ENCODE results near the gene SCAMP4.

SCAMP4 gene

DNA sequence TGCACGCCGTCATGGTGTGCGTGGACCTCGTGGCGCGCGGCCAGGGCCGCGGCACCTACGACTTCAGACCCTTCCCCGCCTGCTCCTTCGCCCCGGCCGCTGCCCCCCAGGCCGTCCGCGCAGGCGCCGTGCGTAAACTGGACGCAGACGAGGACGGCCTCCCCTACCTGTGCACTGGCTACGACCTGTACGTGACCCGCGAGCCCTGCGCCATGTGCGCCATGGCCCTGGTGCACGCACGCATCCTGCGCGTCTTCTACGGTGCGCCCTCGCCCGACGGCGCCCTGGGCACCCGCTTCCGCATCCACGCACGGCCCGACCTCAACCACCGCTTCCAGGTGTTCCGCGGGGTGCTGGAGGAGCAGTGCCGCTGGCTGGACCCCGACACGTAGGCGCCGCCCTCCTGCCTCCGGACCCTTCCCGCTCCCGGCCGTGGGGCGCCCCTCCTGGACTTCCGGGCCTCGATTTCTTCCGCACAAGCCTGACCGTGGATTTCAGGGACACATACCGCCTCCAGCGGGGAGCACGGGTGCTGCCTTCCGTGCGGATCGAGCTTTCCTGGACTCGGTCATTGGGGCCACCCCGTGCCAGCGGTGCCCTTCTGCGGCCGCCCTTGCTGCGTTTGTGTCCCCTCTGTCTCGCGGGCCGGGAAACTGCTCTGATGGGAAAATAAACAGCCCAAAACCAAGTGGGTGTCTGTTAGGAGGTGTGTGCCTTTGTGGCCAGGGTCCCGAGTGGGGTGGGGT is 7.7 kb downstream of the SCAMP4 start:
- DNase-seq (ENCODE audit: low read depth in 2 of 2, low spot score in 1 of 2), result no peak

DNA sequence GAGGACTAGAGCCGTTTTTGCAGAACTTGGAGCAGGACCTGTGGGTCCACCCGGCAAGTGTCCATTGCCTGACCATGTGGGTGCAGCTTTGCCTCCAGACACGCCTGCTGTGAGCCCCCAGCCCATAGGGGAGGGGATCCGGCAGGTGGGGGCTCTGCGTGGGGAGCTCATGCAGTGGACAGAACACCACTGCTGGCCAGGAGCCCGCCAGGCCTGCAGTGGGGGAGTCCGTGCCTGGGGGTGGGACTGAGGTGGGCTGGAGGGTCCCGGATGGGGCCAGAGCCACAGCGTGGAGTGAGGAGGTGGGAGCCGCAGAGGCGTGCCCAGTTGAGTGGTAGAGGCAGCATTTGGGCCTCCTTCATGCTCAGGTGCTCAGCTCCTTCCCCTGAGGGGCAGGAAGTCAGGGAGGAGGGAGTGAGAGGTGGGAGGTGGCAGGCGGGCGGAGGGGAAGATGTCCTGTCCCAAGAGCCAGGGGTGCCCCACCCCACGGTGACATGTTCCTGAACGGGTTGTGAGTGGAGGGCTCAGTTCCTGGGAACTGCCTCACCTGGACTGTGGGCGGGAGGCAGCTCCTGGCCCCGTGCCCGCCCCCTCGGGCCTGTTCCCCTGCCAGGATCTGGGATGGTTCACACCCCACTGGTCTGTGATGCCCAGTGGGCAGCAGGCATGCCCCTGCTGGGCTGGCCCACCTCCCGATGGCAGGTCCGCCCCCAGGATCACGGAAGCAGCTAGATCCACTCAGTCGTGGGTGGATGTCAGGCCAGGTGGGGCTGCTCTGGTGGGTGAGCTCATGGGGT is 8.8 kb downstream of the SCAMP4 start:
- DNase-seq (ENCODE audit: low read depth in 2 of 2, low spot score in 1 of 2), result no peak

- DNase-seq (ENCODE audit: low read depth in 2 of 2, low spot score in 1 of 2), result no peak
Measured at GRCh38 chr19:1914826-1915341, 9.7 kb downstream of the SCAMP4 start.

DNA sequence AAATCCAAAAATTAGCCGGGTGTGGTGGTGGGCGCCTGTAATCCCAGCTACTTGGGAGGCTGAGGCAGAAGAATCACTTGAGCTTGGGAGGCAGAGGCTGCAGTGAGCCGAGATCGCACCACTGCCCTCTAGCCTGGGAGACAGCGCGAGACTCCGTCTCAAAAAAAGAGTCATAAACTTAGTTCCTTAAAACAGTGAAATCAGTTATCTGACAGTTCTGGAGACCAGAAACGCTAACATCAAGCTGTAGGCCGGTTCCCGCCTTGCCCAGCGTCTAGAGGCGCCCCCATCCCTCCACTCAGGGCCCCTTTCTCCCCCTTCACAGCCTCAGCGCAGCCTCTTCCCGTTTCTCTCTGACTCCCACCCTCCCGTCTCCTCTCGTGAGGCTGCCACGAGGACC is 11.9 kb downstream of the SCAMP4 start:
- DNase-seq (ENCODE audit: low read depth in 2 of 2, low spot score in 1 of 2), result no peak

DNA sequence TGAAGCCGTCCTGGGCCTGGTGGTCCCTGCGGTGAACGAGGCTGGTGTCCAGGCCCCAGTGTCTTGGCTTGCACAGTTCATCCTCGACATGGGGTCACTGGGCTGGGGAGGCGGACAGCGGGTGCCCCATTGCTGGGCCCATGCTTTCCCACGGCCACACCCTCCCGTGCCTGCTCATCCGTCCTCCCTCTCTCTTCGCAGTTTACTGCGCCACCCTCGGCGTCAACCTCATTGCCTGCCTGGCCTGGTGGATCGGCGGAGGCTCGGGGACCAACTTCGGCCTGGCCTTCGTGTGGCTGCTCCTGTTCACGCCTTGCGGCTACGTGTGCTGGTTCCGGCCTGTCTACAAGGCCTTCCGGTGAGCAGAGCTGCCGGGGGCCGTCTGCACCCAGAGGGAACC is 12.7 kb downstream of the SCAMP4 start:
- DNase-seq (ENCODE audit: low read depth in 2 of 2, low spot score in 1 of 2), result no peak

- no peak for DNase-seq (ENCODE audit: low read depth in 2 of 2, low spot score in 1 of 2)
Measured at GRCh38 chr19:1918975-1919374, 13.8 kb downstream of the SCAMP4 start.

- no peak for DNase-seq (ENCODE audit: low read depth in 2 of 2, low spot score in 1 of 2)
Measured at GRCh38 chr19:1920644-1921043, 15.4 kb downstream of the SCAMP4 start.

DNA sequence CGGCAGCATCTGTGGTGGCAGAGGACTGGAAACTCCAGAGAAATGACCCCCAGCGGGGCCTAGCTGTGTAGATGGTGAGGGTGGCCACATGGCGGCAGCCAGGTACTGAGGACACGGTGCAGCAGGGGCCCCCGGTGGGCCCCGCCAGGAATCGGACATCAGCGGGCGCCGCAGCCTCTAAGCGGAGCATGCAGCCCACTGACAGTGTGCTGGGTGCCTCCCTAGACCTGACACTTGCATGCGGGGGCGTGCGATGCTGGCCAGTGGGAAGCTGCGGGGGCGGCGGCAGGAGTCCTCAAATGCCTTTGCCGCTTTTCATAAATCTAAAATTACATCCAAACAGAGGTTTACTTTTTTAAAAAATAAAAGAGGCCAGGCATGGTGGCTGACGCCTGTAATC is 16.1 kb downstream of the SCAMP4 start:
- DNase-seq (ENCODE audit: low read depth in 2 of 2, low spot score in 1 of 2), result no peak

DNA sequence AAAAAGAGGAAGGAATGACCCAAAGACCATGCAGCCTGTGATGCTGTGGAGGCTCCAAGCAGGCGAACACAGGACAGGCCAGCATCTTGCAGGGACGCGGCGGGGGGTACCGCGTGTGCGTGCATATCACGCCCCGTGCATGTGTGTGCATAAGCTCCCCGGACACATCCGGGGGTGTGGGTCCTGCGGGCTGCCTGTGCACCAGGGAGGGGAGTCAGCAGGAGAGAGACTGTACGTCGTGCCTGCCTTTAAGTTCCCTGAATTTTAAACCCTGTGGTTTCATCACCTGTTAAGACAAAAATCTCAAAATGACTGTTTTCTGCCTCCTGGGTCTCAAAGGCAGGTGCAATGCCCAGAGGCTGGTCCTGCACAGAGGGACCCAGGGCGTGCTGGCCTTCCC is 16.6 kb downstream of the SCAMP4 start:
- DNase-seq (ENCODE audit: low read depth in 2 of 2, low spot score in 1 of 2), result no peak

GRCh38 chr19:1922803-1923202 is 17.6 kb downstream of the SCAMP4 start:
- DNase-seq (ENCODE audit: low read depth in 2 of 2, low spot score in 1 of 2), result no peak

GRCh38 chr19:1923319-1923718 is 18.1 kb downstream of the SCAMP4 start:
- no peak for DNase-seq (ENCODE audit: low read depth in 2 of 2, low spot score in 1 of 2)

DNA sequence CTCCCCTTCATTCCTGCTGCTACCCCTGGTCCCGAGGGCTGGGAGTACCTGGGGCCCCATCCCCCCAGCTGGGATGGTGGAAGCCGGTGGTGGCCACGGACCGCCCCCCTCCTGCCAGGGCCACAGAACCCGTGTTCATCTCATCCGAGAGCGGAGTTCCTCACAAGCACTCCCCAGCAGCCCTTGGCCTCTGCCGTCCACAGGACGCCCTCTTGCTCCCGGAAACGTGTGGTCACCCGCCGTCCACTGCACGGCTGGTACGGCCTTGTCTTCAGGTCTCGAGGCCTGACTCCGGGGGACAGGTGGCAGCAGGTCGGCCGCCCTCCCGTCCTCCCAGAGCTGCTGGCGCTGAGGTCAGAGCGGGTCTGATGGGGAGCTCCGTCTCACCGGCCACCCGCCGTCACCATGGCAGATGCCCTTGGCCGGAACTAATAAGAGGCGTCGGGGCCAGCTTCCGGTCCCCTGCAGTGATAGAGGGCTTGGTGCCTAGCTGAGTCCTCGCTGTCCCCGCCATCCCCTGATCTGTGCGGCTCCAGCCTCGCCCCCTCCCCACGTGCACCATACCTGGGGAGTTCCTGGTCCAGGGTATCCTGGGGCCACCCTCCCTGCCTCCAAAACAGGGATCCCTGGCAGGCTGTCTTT is 19.2 kb downstream of the SCAMP4 start:
- no peak for DNase-seq (ENCODE audit: low read depth in 2 of 2, low spot score in 1 of 2)

DNA sequence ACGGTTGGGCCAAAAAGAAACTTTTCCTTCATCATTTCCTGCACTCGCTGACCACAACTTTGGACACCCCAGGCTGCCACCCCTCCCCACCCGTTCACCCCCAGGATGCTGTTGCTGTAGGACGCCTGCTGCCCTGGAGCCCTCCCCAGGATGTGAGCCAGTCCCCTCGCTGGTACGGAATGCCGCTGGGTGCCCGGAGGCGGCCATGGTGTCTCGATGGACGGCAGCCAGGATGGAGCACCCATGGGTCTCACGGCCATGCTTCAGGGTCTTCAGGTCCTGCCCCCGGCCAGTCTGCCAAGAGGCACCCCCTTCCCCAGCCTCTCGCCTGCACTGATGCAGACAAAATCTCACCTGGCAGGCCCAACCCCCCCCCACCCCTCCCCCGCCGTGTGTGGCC is 20.3 kb downstream of the SCAMP4 start:
- DNase-seq (ENCODE audit: low read depth in 2 of 2, low spot score in 1 of 2), result no peak

DNA sequence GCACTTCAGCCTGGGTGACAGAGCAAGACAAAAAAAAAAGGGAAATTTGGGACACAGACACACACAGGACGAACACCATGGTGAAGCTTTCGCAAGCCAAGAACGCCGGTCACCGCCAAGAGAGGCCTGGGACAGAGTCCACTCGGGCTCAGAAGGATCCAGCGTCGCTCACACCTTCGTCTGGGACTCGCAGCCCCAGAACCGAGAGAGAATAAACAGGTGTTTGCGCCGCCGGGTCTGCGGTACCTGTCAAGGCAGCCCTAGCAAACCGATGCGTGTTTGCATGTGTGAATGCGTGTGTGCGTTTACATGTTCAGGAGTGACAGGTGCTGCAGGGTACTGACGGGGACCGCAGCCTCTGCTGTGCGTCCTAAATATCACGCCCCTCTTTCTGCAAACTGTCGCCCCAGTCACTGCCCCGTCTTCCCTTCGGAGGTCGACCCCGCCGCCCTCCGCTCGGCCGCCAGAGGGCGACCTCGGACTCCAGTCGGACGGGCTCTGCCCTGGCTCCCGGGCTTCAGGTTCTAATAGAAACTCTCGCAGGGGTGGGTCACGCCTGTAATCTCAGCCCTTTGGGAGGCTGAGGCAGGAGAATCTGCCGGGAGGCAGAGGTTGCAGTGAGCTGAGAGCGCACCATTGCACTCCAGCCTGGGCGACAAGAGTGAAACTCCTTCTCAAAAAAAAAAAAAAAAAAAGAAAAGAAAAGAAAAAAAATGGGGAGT is 24.0 kb downstream of the SCAMP4 start:
- peak; percentile 65 to 71 for DNase-seq (ENCODE audit: low read depth in 2 of 2, low spot score in 1 of 2)

- DNase-seq (ENCODE audit: low read depth in 2 of 2, low spot score in 1 of 2), result no peak
Measured at GRCh38 chr19:1931445-1931844, 26.2 kb downstream of the SCAMP4 start.

- no peak for DNase-seq (ENCODE audit: low read depth in 2 of 2, low spot score in 1 of 2)
Measured at GRCh38 chr19:1932395-1932794, 27.2 kb downstream of the SCAMP4 start.

DNA sequence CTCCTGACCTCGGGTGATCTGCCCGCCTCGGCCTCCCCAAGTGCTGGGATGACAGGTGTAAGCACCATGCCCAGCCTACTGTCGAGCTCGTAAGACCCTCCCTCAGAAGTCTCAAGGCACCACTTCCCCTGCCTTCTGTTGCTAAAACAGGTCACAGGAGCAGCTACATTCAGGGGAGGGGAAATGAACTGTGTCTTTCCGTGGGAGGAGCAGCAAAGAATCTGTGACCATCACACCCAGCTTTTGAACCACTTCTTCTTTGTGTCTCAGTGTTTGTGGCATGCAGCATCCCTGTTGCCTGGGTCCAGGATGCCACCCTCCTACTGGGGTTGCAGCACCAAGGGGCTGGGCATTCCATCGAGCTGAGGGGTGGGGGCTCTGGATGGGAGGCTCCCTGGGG is 28.0 kb downstream of the SCAMP4 start:
- DNase-seq (ENCODE audit: low read depth in 2 of 2, low spot score in 1 of 2), result no peak

DNA sequence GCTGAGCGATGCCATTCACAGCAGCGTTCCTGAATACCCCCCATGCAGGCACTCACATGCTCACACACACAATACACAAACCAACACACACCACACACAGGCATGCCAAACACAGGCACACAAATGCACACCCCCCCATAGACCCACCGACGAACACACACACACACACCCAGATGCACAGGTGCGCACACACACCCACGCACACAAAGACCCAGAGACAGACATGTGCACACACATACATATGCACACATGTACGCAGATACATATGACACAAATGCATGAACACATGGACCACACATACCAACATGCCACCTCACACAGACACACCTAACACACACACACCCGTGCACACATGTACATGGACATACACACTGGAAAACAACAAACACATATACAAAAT is 28.7 kb downstream of the SCAMP4 start:
- no peak for DNase-seq (ENCODE audit: low read depth in 2 of 2, low spot score in 1 of 2)

GRCh38 chr19:1935484-1936208 is 30.4 kb downstream of the SCAMP4 start:
- DNase-seq (ENCODE audit: low read depth in 2 of 2, low spot score in 1 of 2), result no peak

- DNase-seq (ENCODE audit: low read depth in 2 of 2, low spot score in 1 of 2), result no peak
Measured at GRCh38 chr19:1936430-1936829, 31.2 kb downstream of the SCAMP4 start.
